Activated naive CD4-positive, alpha-beta T cell treated with anti-CD3 and anti-CD28 coated beads, Interleukin-2, amount 50 U/mL, for 72 hours (primary cell): ENCODE results near the gene PRR11. TPM values are rescaled to one million over a fixed set of nuclear protein-coding genes. Genes with fewer than 3 reads are reported as not detected.
A peak's percentile ranks its signal among the peaks of the same experiment; 100 is the strongest.

Experiments
- ATAC-seq, 2 donors: fragments of 150-1000 bp; cut with Tn5 transposase; 2 replicates each; pipeline ENCODE4 v1.10.0; 2021; ENCODE audit warnings: mild to moderate bottlenecking in 2 of 2, moderate library complexity in 2 of 2
- DNase-seq, 2 donors: peaks; one replicate each; pipeline ENCODE4 v3.0.0; 2021 to 2022; ENCODE audit warnings: low spot score in 2 of 2
- H3K27ac Mint-ChIP-seq, 2 donors: one replicate each; pipeline ENCODE4 v1.8.0; 2022; ENCODE audit warnings: mild to moderate bottlenecking in 2 of 2, mixed read lengths in 2 of 2
- H3K36me3 Mint-ChIP-seq, 2 donors: one replicate each; pipeline ENCODE4 v1.8.0; 2022; ENCODE audit warnings: mixed read lengths in 2 of 2
- H3K9me3 Mint-ChIP-seq, 2 donors: one replicate each; pipeline ENCODE4 v1.8.0; 2022; ENCODE audit warnings: mixed read lengths in 2 of 2
- total RNA-seq, 2 donors: library from RNA; stranded (reverse); gene quantifications; one replicate each; pipeline ENCODE4 v1.2.3, GENCODE V29; 2022

Gene PRR11
- total RNA-seq, 2 donors from 2014 or later = 87.5 to 103 TPM

DNA sequence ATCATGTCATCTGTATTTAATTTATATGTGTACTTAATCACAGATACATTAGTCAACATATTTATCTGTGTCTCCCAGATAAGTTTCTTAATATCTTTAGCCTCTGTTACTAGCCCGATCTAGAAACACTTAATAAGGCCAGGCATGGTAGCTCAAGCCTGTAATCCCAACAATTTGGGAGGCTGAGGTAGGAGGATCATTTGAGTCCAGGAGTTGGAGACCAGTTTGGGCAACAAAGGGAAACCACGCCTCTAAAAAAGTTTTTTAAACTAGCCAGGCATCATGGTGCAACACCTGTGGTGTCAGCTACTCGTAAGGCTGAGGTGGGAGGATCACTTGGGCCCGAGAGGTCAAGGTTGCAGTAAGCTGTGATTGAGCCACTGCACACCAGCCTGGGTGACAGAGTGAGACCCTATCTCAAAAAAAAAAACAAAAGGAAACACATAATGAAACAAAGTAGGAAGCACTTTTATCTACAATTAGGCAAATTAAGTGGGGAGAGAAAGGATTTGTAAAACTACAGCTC, 9.9 kb upstream of the PRR11 start:
- no peaks in the 10 kb centered on the region for H3K36me3 Mint-ChIP-seq
- ATAC-seq (no peak), DNase-seq (no peak)
- no peak overlapping the region for H3K27ac Mint-ChIP-seq
- H3K9me3 Mint-ChIP-seq = no peaks in the 10 kb centered on the region

GRCh38 chr17:59149051-59149450, 6.5 kb upstream of the PRR11 start:
- DNase-seq (no peak), ATAC-seq (no peak)
- Mint-ChIP-seq H3K9me3 (no peaks in the 10 kb centered on the region), H3K27ac (no peak overlapping the region), H3K36me3 (peaks cover 0 to 14% of the 10 kb centered on the region in 2 donors)

- no peak for DNase-seq
- Mint-ChIP-seq H3K36me3 (peaks cover 0 to 17% of the 10 kb centered on the region in 2 donors), H3K9me3 (no peaks in the 10 kb centered on the region), H3K27ac (no peak overlapping the region)
- peak; percentile 12 to 27 for ATAC-seq
Measured at GRCh38 chr17:59149841-59150511, 5.6 kb upstream of the PRR11 start.

DNA sequence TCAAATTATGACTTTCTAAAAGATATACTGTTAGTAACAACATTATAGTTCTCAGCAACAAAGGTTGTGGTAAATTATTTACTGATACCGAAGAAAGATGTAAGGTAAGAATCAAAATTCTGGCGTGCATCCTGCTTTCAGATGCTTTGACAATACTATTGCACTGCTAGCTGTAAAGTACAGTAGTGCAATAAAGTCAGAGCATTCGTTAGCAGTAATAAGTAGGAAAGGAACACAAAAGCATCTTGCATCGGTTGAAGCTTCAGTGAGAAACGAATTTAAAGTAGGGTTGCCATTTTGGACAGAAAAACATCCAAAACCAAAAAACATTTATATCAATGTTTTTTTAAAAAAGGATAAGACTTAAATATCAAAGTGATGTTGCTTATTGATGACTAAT, 4.5 kb upstream of the PRR11 start:
- ATAC-seq (no peak), DNase-seq (no peak)
- Mint-ChIP-seq H3K36me3 (peaks cover 0 to 17% of the 10 kb centered on the region in 2 donors), H3K9me3 (no peaks in the 10 kb centered on the region), H3K27ac (no peak overlapping the region)

- no peak for DNase-seq
- H3K27ac Mint-ChIP-seq = no peak overlapping the region
- H3K9me3 Mint-ChIP-seq = no peaks in the 10 kb centered on the region
- no peak for ATAC-seq
- peaks cover 0 to 17% of the 10 kb centered on the region in 2 donors for H3K36me3 Mint-ChIP-seq
Measured at GRCh38 chr17:59151591-59151990, 4.0 kb upstream of the PRR11 start.

DNA sequence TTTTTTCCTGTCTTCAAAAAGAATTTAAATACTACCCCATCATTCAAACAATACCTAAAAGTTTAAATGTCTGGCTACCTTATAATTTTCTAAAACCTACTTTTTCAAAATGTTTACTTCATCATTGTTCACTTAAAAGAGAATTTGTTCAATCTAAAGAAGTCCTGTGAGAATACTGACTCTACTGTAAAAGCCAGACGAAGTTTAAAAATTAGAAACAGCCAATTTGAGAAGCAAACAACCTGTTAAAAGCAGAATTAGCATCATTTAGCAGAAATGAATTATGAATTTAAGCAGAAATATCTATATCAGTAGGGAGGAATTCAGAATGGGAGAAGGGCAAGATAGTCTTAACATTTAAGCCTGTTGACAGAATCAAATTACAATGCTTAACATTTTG, 2.6 kb upstream of the PRR11 start:
- ATAC-seq = no peak
- H3K27ac Mint-ChIP-seq = peak overlapping the region in 1 of 2 donors; percentile 47

DNA sequence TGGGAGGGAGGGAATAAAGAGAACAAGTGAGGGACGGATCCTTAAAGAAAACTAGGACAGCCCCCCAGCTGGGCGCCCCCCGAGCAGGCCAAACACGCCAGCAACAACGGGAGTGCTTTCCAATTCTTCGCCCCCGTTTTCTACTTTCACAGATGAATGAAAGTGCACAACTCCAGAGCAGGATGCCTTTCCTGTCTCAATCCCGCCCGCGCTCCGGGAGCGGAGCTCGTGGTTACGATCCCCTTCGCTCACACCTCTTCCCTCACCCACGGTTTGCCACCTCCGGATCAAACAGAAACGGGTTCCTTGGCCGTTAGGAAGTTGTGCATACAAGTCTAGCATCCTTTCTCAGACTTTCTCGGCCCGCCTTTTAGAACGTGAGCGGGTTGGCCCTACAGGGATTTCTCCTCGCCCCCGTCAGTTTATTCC, 1.2 kb upstream of the PRR11 start:
- peaks cover 0 to 17% of the 10 kb centered on the region in 2 donors for H3K36me3 Mint-ChIP-seq
- DNase-seq (peak; percentile 37 to 70), ATAC-seq (no peak)
- H3K9me3 Mint-ChIP-seq = no peaks in the 10 kb centered on the region
- H3K27ac Mint-ChIP-seq = no peak overlapping the region

More for the DNA sequence above, 2.6 kb upstream of the PRR11 start:
- DNase-seq = no peak
- no peaks in the 10 kb centered on the region for H3K9me3 Mint-ChIP-seq
- H3K36me3 Mint-ChIP-seq = peaks cover 0 to 17% of the 10 kb centered on the region in 2 donors

DNA sequence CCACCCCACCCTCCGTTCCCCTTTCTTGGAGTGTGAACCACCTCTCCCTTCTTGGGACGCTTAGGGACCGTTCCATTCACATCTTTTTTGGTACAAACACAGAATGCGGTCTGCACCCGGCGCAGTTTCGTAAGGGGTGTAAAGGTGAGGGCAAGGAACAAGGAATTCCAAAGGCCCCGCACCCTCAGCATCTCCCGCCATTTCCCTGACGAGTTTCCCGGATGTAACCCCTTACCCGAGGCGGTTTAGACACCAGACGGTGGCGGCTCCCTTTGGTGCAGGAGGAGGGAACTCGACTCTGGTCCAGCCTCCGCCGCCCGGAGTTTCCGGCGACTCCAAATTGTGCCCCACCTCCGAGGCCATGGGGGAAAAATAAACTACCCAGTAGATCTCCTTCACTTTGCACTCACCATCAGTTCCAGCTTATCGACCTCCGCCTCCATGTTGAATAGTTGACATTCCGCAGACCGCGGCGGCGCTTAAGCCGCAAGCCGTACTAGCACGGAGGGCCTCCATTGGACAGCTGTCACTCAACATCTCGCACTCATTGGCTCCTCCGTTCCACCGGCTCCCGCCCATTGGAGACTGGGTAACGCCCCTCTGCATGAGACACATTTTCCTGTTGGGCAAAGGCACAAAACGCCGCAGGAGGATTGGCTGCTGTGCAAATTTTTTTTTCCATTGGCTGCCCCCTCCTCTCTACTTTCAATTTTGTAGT, 666 bp upstream of the PRR11 start, which contains the start of gene SKA2:
SKA2 (minus strand) TSS at position 466 of the 718 bp plus-strand sequence; CDS start at position 443, 23 bp downstream.
- DNase-seq = peak; percentile 94 to 99
- H3K36me3 Mint-ChIP-seq = peaks cover 0 to 17% of the 10 kb centered on the region in 2 donors
- no peak within 1 kb of the TSS for H3K27ac Mint-ChIP-seq
- no peaks in the 10 kb centered on the region for H3K9me3 Mint-ChIP-seq
- peak; percentile 85 to 88 for ATAC-seq

- DNase-seq (no peak), ATAC-seq (no peak)
- Mint-ChIP-seq H3K36me3 (no peaks in the 10 kb centered on the region), H3K27ac (no peak overlapping the region), H3K9me3 (no peaks in the 10 kb centered on the region)
Measured at GRCh38 chr17:59160157-59161025, 4.8 kb downstream of the PRR11 start.

DNA sequence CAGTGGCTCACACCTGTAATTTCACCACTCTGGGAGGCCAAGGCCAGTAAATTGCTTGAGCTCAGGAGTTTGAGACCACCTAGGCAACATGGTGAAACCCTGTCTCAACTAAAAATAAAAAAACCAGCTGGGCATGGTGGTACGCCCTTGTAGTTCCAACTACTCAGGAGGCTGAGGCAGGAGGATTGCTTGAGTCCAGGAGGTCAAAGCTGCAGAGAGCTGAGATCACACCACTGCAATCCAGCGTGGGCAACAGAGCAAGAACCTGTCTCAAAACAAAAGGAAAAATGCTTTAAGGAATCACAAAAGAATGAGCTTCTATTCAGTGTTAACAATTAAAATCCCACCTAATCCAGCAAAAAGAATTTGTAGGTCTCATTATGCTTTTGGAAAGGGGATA, 5.9 kb downstream of the PRR11 start:
- no peak for ATAC-seq
- no peak for DNase-seq

DNA sequence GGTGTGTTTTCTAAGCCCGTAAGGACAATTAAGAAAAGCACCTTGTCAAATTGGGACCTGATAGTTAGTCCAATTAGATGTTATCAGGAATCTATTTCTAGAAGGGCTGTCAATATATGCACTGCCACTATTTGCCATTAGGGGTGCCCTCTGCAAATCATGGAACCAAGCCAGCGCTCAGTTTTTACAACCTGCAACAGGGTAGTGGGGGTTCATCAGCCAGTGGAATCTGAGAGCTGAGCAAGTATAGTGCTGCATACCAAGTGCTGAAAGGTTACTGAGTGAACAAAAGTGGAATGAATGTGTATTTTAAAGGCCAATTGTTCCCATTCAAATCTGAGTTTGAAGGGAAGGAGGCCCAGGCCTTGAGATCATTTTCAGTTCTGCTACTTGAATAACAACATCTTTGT, 10.4 kb downstream of the PRR11 start:
- Mint-ChIP-seq H3K9me3 (no peaks in the 10 kb centered on the region), H3K27ac (no peak overlapping the region), H3K36me3 (peaks cover 0 to 4% of the 10 kb centered on the region in 2 donors)
- DNase-seq (peak in 1 of 2 donors; percentile 28), ATAC-seq (peak in 1 of 2 donors; percentile 43)

More for the DNA sequence above, 5.9 kb downstream of the PRR11 start:
- no peaks in the 10 kb centered on the region for H3K36me3 Mint-ChIP-seq
- no peaks in the 10 kb centered on the region for H3K9me3 Mint-ChIP-seq
- no peak overlapping the region for H3K27ac Mint-ChIP-seq

- ATAC-seq (peak in 1 of 2 donors; percentile 59), DNase-seq (no peak)
- Mint-ChIP-seq H3K36me3 (peaks cover 0 to 9% of the 10 kb centered on the region in 2 donors), H3K9me3 (no peaks in the 10 kb centered on the region), H3K27ac (no peak overlapping the region)
Measured at GRCh38 chr17:59167571-59168001, 12.0 kb downstream of the PRR11 start.

DNA sequence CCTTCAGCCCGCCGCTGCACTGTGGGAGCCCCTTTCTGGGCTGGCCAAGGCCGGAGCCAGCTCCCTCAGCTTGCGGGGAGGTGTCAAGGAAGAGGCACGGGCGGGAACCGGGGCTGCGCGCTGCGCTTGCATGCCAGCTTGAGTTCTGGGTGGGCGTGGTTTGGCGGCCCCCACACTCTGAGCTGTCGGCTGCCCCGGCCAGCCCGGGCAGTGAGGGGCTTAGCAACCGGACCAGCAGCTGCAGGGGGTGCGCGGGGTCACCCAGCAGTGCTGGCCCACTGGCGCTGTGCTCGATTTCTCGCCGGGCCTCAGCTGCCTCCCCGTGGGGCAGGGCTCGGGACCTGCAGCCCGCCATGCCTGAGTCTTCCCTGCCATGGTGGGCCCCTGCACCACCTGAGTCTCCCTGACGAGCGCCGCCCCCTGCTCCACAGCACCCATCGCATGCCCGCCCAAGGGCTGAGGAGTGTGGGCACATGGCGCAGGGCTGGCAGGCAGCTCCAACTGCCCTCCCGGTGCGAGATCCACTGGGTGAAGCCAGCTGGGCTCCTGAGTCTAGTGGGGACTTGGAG, 17.0 kb downstream of the PRR11 start:
- ATAC-seq = no peak
- H3K9me3 Mint-ChIP-seq = no peaks in the 10 kb centered on the region
- peaks cover 14 to 27% of the 10 kb centered on the region in 2 donors for H3K36me3 Mint-ChIP-seq
- no peak overlapping the region for H3K27ac Mint-ChIP-seq
- DNase-seq = no peak

GRCh38 chr17:59174671-59175070, 19.1 kb downstream of the PRR11 start:
- ATAC-seq = no peak
- Mint-ChIP-seq H3K36me3 (peaks cover 14 to 27% of the 10 kb centered on the region in 2 donors), H3K27ac (no peak overlapping the region), H3K9me3 (no peaks in the 10 kb centered on the region)
- no peak for DNase-seq

GRCh38 chr17:59175076-59175475, 19.5 kb downstream of the PRR11 start:
- H3K27ac Mint-ChIP-seq = no peak overlapping the region
- no peak for ATAC-seq

DNA sequence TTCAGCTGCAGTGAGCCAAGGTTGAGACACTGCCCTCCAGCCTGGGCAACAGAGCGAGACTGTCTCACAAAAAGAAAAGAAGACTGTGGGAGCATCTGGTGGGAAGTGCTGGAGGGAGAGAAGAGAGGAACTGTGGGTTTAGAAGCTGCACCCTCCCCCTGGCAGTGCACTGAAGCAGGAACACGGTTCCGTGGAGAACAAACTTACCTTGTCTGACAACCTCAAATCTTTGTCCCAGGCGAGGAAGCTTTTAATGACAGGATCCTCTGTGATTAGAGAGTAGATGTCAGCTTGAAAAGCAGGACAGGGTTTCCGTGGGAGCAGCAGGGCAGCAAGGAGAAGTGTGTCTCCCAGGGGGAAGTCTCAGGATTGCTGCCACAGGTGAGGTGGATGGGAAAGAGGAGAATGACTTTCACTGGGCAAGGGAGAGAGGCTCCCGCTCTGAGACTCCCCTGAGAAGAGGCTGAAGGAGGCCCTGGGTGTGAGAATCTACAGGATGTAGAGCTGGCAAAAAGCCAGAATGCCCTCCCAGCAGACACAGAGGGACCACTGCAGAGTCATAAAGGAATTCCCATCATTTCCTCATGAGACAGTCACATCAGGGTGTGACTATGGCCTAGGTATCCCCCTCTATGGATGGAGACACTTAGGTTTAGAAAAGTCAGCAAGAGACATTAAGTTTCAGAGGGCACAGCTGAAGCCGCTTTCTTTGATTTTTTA, 22.9 kb downstream of the PRR11 start:
- Mint-ChIP-seq H3K27ac (no peak overlapping the region), H3K9me3 (no peaks in the 10 kb centered on the region), H3K36me3 (peaks cover 7 to 20% of the 10 kb centered on the region in 2 donors)
- no peak for ATAC-seq
- DNase-seq = no peak

More at GRCh38 chr17:59175076-59175475, 19.5 kb downstream of the PRR11 start:
- Mint-ChIP-seq H3K9me3 (no peaks in the 10 kb centered on the region), H3K36me3 (peaks cover 14 to 27% of the 10 kb centered on the region in 2 donors)
- no peak for DNase-seq
